Coronary artery (tissue), 2 donors: ENCODE results near the gene PPP1R27.

ENCODE experiments used
- DNase-seq: peaks from one replicate; pipeline ENCODE4 v3.0.0-alpha.2; 2017; ENCODE audit warnings: low spot score
- H3K27ac ChIP-seq, 2 donors: fragments of 200-600 bp; sonication (generic); one replicate each; pipeline ENCODE4 v1.5.1; 2016 to 2019
- H3K4me3 ChIP-seq: fragments of 200-600 bp; sonication (generic); 2 replicates; pipeline ENCODE4 v1.5.1; 2016; ENCODE audit warnings: mild to moderate bottlenecking, moderate library complexity
- CTCF ChIP-seq: fragments of 200-600 bp; sonication (generic); IDR thresholded peaks from one replicate; pipeline ENCODE4 v1.5.1; 2019; ENCODE audit warnings: antibody characterized with exemption

The PPP1R27 gene

GRCh38 chr17:81849457-81849856 lies 14.6 kb upstream of the PPP1R27 start:
- H3K27ac ChIP-seq = no peak overlapping the region
- H3K4me3 ChIP-seq = no peak overlapping the region
- TF ChIP-seq CTCF = no peak
- DNase-seq = no peak

GRCh38 chr17:81846743-81847689 lies 12.2 kb upstream of the PPP1R27 start:
- DNase-seq = no peak
- TF ChIP-seq CTCF = no peak
- no peak overlapping the region for H3K4me3 ChIP-seq
- H3K27ac ChIP-seq = no peak overlapping the region

GRCh38 chr17:81845881-81846742 lies 11.3 kb upstream of the PPP1R27 start:
- Histone ChIP-seq H3K4me3 (no peak overlapping the region), H3K27ac (no peak overlapping the region)
- no peak for DNase-seq
- TF ChIP-seq CTCF = no peak

- Histone ChIP-seq H3K4me3 (no peak overlapping the region), H3K27ac (no peak overlapping the region)
- DNase-seq = no peak
- no peak for TF ChIP-seq CTCF
Observed at GRCh38 chr17:81845361-81845760, 10.5 kb upstream of the PPP1R27 start.

- no peak overlapping the region for H3K4me3 ChIP-seq
- no peak for TF ChIP-seq CTCF
- no peak overlapping the region for H3K27ac ChIP-seq
- DNase-seq = no peak
Observed at GRCh38 chr17:81844887-81845286, 10.0 kb upstream of the PPP1R27 start.

- no peak for TF ChIP-seq CTCF
- Histone ChIP-seq H3K4me3 (no peak overlapping the region), H3K27ac (no peak overlapping the region)
- no peak for DNase-seq
Observed at GRCh38 chr17:81844327-81844851, 9.5 kb upstream of the PPP1R27 start.
